Keratinocyte (primary cell): ENCODE measurements around the gene AZIN2. TPM values are rescaled to one million over a fixed set of nuclear protein-coding genes. Genes with fewer than 3 reads are reported as not detected.

Experiments used
- DNase-seq: peaks from one replicate; pipeline ENCODE4 v3.0.0-alpha.2; 2011; ENCODE audit warnings: low read depth, missing footprints, low spot score
- FAIRE-seq: peaks from 2 replicates; lab custom pipeline; 2011; peaks lifted over from hg19 to GRCh38; lab: Jason Lieb, UNC
- H2AFZ ChIP-seq: 2 replicates; pipeline ENCODE4 v1.6.0; 2012; ENCODE audit warnings: low read length, control low read depth, inconsistent platforms; ENCODE audit not compliant: control insufficient read depth
- H3K27ac ChIP-seq: 2 replicates; pipeline ENCODE4 v1.5.1; 2011; ENCODE audit warnings: low read length; ENCODE audit not compliant: control insufficient read depth, insufficient read depth
- H3K27me3 ChIP-seq: 3 replicates; pipeline ENCODE4 v1.6.0; 2011; ENCODE audit warnings: low read length; ENCODE audit not compliant: control insufficient read depth, insufficient read depth; ENCODE audit errors: extremely low read depth
- H3K36me3 ChIP-seq, 2 experiments: 2 replicates in 1 of 2; 3 replicates in 1 of 2; pipeline ENCODE4 v1.5.1; 2011; ENCODE audit warnings: low read length in 2 of 2, mild to moderate bottlenecking in 1 of 2; ENCODE audit not compliant: control insufficient read depth in 2 of 2, insufficient read depth in 2 of 2; ENCODE audit errors: extremely low read depth in 1 of 2
- H3K4me1 ChIP-seq: 3 replicates; pipeline ENCODE4 v1.5.1; 2011; ENCODE audit warnings: low read length; ENCODE audit not compliant: control insufficient read depth, insufficient read depth; ENCODE audit errors: extremely low read depth
- H3K4me2 ChIP-seq: 3 replicates; pipeline ENCODE4 v1.6.0; 2011; ENCODE audit warnings: low read depth, low read length; ENCODE audit not compliant: control insufficient read depth, insufficient read depth; ENCODE audit errors: extremely low read depth
- H3K4me3 ChIP-seq, 3 experiments: fragments of 200-600 bp in 1 of 3; sonication (generic) in 1 of 3; 2 replicates in 2 of 3; 3 replicates in 1 of 3; pipeline ENCODE4 v1.5.1; 2011 to 2016; ENCODE audit warnings: low read length in 3 of 3, mild to moderate bottlenecking in 3 of 3, control low read depth in 2 of 3, inconsistent platforms in 1 of 3, low read depth in 1 of 3, mixed read lengths in 1 of 3, mixed run types in 1 of 3, moderate library complexity in 1 of 3; ENCODE audit not compliant: control insufficient read depth in 2 of 3, insufficient read depth in 2 of 3; ENCODE audit errors: extremely low read depth in 1 of 3
- H3K79me2 ChIP-seq: 2 replicates; pipeline ENCODE4 v1.6.0; 2012; ENCODE audit warnings: low read length; ENCODE audit not compliant: control insufficient read depth, insufficient read depth
- H3K9ac ChIP-seq: 3 replicates; pipeline ENCODE4 v1.6.0; 2011; ENCODE audit warnings: low read length; ENCODE audit not compliant: control insufficient read depth, insufficient read depth; ENCODE audit errors: extremely low read depth
- H3K9me1 ChIP-seq: 3 replicates; pipeline ENCODE4 v1.6.0; 2011; ENCODE audit warnings: low read length; ENCODE audit not compliant: control insufficient read depth, insufficient read depth; ENCODE audit errors: extremely low read depth
- H3K9me3 ChIP-seq: 2 replicates; pipeline ENCODE4 v1.5.1; 2012; ENCODE audit warnings: low read depth, low read length; ENCODE audit not compliant: control insufficient read depth
- H4K20me1 ChIP-seq: 3 replicates; pipeline ENCODE4 v1.6.0; 2011; ENCODE audit warnings: low read length; ENCODE audit not compliant: control insufficient read depth, insufficient read depth; ENCODE audit errors: extremely low read depth
- CTCF ChIP-seq, 3 experiments: IDR thresholded peaks in 1 of 3; conservative IDR thresholded peaks in 1 of 3; optimal IDR thresholded peaks in 1 of 3; 2 replicates in 2 of 3; 3 replicates in 1 of 3; pipeline versions ENCODE3 to v1.5.1; 2011; ENCODE audit warnings: low read length in 3 of 3, mild to moderate bottlenecking in 3 of 3, moderate library complexity in 2 of 3, control low read depth in 1 of 3, inconsistent platforms in 1 of 3; ENCODE audit not compliant: insufficient read depth in 2 of 3; ENCODE audit errors: extremely low read depth in 1 of 3
- EZH2 ChIP-seq: IDR thresholded peaks from one replicate; pipeline ENCODE4 v1.6.1; 2012; ENCODE audit warnings: inconsistent platforms, mild to moderate bottlenecking, low read length, moderate library complexity
- dilution Hi-C: fragments of 300-500 bp; cut with MboI; formaldehyde crosslinking; loops from one replicate; pipeline ENCODE4 v1.7.0; 2020; ENCODE audit warnings: low sequenced_read_pairs; ENCODE audit not compliant: extremely low pct_ligation_motif_present
- polyA plus RNA-seq, 5 experiments: library from polyadenylated mRNA; depleted of rRNA in 3 of 5; stranded (reverse) in 3 of 5; stranded (forward) in 1 of 5; unstranded in 1 of 5; fragments of >200 nt; gene quantifications; 1 replicate in 1 of 5; 2 replicates in 3 of 5; 3 replicates in 1 of 5; pipeline versions ENCODE4 v1.2.1 to v1.2.3, GENCODE V29; 2011 to 2012; ENCODE audit warnings: missing spikeins in 2 of 5, low read depth in 1 of 5, low replicate concordance in 1 of 5

AZIN2 gene
- polyA plus RNA-seq, 1 donor (not counting 4 experiments of a cell fraction or from before 2014, with no cell fraction given) = 6.7 TPM

GRCh38 chr1:33159577-33159976 is 78.6 kb downstream of the AZIN2 start:
- Histone ChIP-seq H3K27me3 (no peaks in the 10 kb centered on the region), H3K4me1 (no peaks in the 10 kb centered on the region), H2AFZ (no peak overlapping the region), H4K20me1 (no peaks in the 10 kb centered on the region), H3K4me2 (no peak overlapping the region), H3K9me3 (no peaks in the 10 kb centered on the region), H3K79me2 (no peaks in the 10 kb centered on the region), H3K4me3 (no peak overlapping the region), H3K9me1 (no peaks in the 10 kb centered on the region), H3K9ac (no peak overlapping the region), H3K36me3 (peaks cover 3 to 21% of the 10 kb centered on the region in 2 experiments), H3K27ac (no peak overlapping the region)
- no peak for DNase-seq
- TF ChIP-seq CTCF (optimal IDR thresholded peaks at IDR 0.05 in 1 of 3, IDR thresholded peaks at IDR 0.05 in 1 of 3, conservative IDR thresholded peaks at IDR 0.05 in 1 of 3; ENCODE audit: extremely low read depth in 1 of 3, insufficient read depth in 2 of 3, low read length in 3 of 3) (no peak), EZH2 (no peak)
- FAIRE-seq = no peak
- dilution Hi-C loops = no loop called here

GRCh38 chr1:33161061-33161681 is 80.2 kb downstream of the AZIN2 start:
- H3K79me2 ChIP-seq = no peaks in the 10 kb centered on the region
- DNase-seq = no peak
- no peak for FAIRE-seq
- TF ChIP-seq EZH2 (no peak), CTCF (optimal IDR thresholded peaks at IDR 0.05 in 1 of 3, IDR thresholded peaks at IDR 0.05 in 1 of 3, conservative IDR thresholded peaks at IDR 0.05 in 1 of 3; ENCODE audit: extremely low read depth in 1 of 3, insufficient read depth in 2 of 3, low read length in 3 of 3) (no peak)
- no peak overlapping the region for H3K4me2 ChIP-seq
- peaks cover 3 to 23% of the 10 kb centered on the region in 2 experiments for H3K36me3 ChIP-seq
- H2AFZ ChIP-seq = no peak overlapping the region
- dilution Hi-C loops = no loop called here
- no peaks in the 10 kb centered on the region for H4K20me1 ChIP-seq
- H3K4me1 ChIP-seq = no peaks in the 10 kb centered on the region
- no peaks in the 10 kb centered on the region for H3K27me3 ChIP-seq
- no peak overlapping the region for H3K4me3 ChIP-seq
- H3K27ac ChIP-seq = no peak overlapping the region
- H3K9me1 ChIP-seq = no peaks in the 10 kb centered on the region
- H3K9me3 ChIP-seq = no peaks in the 10 kb centered on the region
- no peak overlapping the region for H3K9ac ChIP-seq
